Fibroblast of lung (primary cell): ENCODE measurements around the gene SIGLEC6. TPM values are rescaled to one million over a fixed set of nuclear protein-coding genes. Genes with fewer than 3 reads are reported as not detected.

Source experiments
- DNase-seq, 2 donors: peaks; one replicate each; pipeline versions ENCODE4 v3.0.0 to v3.0.0-alpha.2; 2010; ENCODE audit warnings: low read depth in 2 of 2
- H2AFZ ChIP-seq: 2 replicates; pipeline ENCODE4 v1.5.1; 2012; ENCODE audit warnings: low read length, control low read depth, inconsistent platforms
- H3K27ac ChIP-seq: 2 replicates; pipeline ENCODE4 v1.5.1; 2011; ENCODE audit warnings: low read length, control low read depth; ENCODE audit not compliant: insufficient read depth
- H3K27me3 ChIP-seq: 2 replicates; pipeline ENCODE4 v1.5.1; 2011; ENCODE audit warnings: mild to moderate bottlenecking, low read length; ENCODE audit not compliant: control insufficient read depth, insufficient read depth
- H3K36me3 ChIP-seq: 2 replicates; pipeline ENCODE4 v1.5.1; 2011; ENCODE audit warnings: low read length; ENCODE audit not compliant: control insufficient read depth, insufficient read depth
- H3K4me1 ChIP-seq: 2 replicates; pipeline ENCODE4 v1.5.1; 2011; ENCODE audit warnings: low read length; ENCODE audit not compliant: control insufficient read depth, insufficient read depth; ENCODE audit errors: extremely low read depth
- H3K4me2 ChIP-seq: 2 replicates; pipeline ENCODE4 v1.5.1; 2011; ENCODE audit warnings: low read length, control low read depth; ENCODE audit not compliant: insufficient read depth; ENCODE audit errors: extremely low read depth
- H3K4me3 ChIP-seq, 4 experiments: fragments of 200-600 bp in 1 of 4; sonication (generic) in 1 of 4; replicated peaks in 1 of 4; 2 replicates each; pipeline ENCODE4 v1.5.1; 2011 to 2016; ENCODE audit warnings: low read length in 4 of 4, low read depth in 3 of 4, mild to moderate bottlenecking in 3 of 4, control low read depth in 2 of 4, inconsistent platforms in 1 of 4, mixed read lengths in 1 of 4; ENCODE audit not compliant: insufficient read depth in 1 of 4; ENCODE audit errors: control extremely low read depth in 1 of 4
- H3K79me2 ChIP-seq: 2 replicates; pipeline ENCODE4 v1.5.1; 2012; ENCODE audit warnings: mild to moderate bottlenecking, low read length, inconsistent platforms; ENCODE audit not compliant: control insufficient read depth, insufficient read depth
- H3K9ac ChIP-seq: 2 replicates; pipeline ENCODE4 v1.5.1; 2011; ENCODE audit warnings: mild to moderate bottlenecking, low read length, control low read depth; ENCODE audit not compliant: insufficient read depth
- H3K9me3 ChIP-seq: 2 replicates; pipeline ENCODE4 v1.5.1; 2012; ENCODE audit warnings: low read depth, low read length; ENCODE audit not compliant: control insufficient read depth, insufficient read depth
- H4K20me1 ChIP-seq: 2 replicates; pipeline ENCODE4 v1.5.1; 2011; ENCODE audit warnings: low read length; ENCODE audit not compliant: control insufficient read depth, insufficient read depth; ENCODE audit errors: extremely low read depth
- CTCF ChIP-seq, 2 donors: IDR thresholded peaks in 1 of 2; conservative IDR thresholded peaks in 1 of 2; 1 replicate in 1 of 2; 2 replicates in 1 of 2; pipeline ENCODE4 v1.5.1; 2011 to 2012; ENCODE audit warnings: low read length in 2 of 2, control low read depth in 1 of 2, inconsistent platforms in 1 of 2, low read depth in 1 of 2, mild to moderate bottlenecking in 1 of 2
- EZH2 ChIP-seq: IDR thresholded peaks from 2 replicates; pipeline ENCODE4 v1.5.1; 2012; ENCODE audit warnings: low read length, control low read depth, mild to moderate bottlenecking; ENCODE audit errors: missing control alignments
- polyA plus RNA-seq, 2 donors: library from polyadenylated mRNA; depleted of rRNA in 1 of 2; stranded (reverse) in 1 of 2; unstranded in 1 of 2; fragments of >200 nt; gene quantifications; 2 replicates each; pipeline ENCODE4 v1.2.1, GENCODE V29; 2011 to 2012; ENCODE audit warnings: missing spikeins in 1 of 2
- total RNA-seq: library from RNA; depleted of rRNA; stranded (reverse); fragments of >200 nt; gene quantifications from 2 replicates; pipeline ENCODE4 v1.2.1, GENCODE V29; 2014

Gene SIGLEC6
- total and polyA plus RNA-seq, 2 donors (not counting 1 experiment from before 2014, with no cell fraction given) = not detected

GRCh38 chr19:51566489-51567100 lies 35.1 kb upstream of the SIGLEC6 start:
- H3K36me3 ChIP-seq = no peaks in the 10 kb centered on the region
- no peaks in the 10 kb centered on the region for H3K4me1 ChIP-seq
- H4K20me1 ChIP-seq = no peaks in the 10 kb centered on the region
- no peak for TF ChIP-seq EZH2
- TF ChIP-seq CTCF (conservative IDR thresholded peaks at IDR 0.05 in 1 of 2, IDR thresholded peaks at IDR 0.05 in 1 of 2; ENCODE audit: low read depth in 1 of 2, low read length in 2 of 2) = no peak
- no peak overlapping the region for H2AFZ ChIP-seq
- H3K79me2 ChIP-seq = peaks cover 4% of the 10 kb centered on the region
- no peak overlapping the region for H3K4me2 ChIP-seq
- no peaks in the 10 kb centered on the region for H3K9me3 ChIP-seq
- H3K4me3 ChIP-seq = no peak overlapping the region
- no peak for DNase-seq
- H3K27ac ChIP-seq = no peak overlapping the region
- H3K9ac ChIP-seq = no peak overlapping the region
- no peaks in the 10 kb centered on the region for H3K27me3 ChIP-seq

- H3K9me3 ChIP-seq = no peaks in the 10 kb centered on the region
- H4K20me1 ChIP-seq = no peaks in the 10 kb centered on the region
- TF ChIP-seq CTCF (conservative IDR thresholded peaks at IDR 0.05 in 1 of 2, IDR thresholded peaks at IDR 0.05 in 1 of 2; ENCODE audit: low read depth in 1 of 2, low read length in 2 of 2) = no peak
- TF ChIP-seq EZH2 = no peak
- no peaks in the 10 kb centered on the region for H3K27me3 ChIP-seq
- H3K36me3 ChIP-seq = no peaks in the 10 kb centered on the region
- no peak overlapping the region for H3K27ac ChIP-seq
- no peaks in the 10 kb centered on the region for H3K4me1 ChIP-seq
- H3K79me2 ChIP-seq = no peaks in the 10 kb centered on the region
- H3K9ac ChIP-seq = no peak overlapping the region
- no peak overlapping the region for H3K4me3 ChIP-seq
- no peak overlapping the region for H3K4me2 ChIP-seq
- no peak overlapping the region for H2AFZ ChIP-seq
- no peak for DNase-seq
Measured at GRCh38 chr19:51565583-51565982, 34.1 kb upstream of the SIGLEC6 start.

GRCh38 chr19:51564791-51565190 lies 33.3 kb upstream of the SIGLEC6 start:
- Histone ChIP-seq H3K4me1 (no peaks in the 10 kb centered on the region), H3K27me3 (no peaks in the 10 kb centered on the region), H4K20me1 (no peaks in the 10 kb centered on the region), H3K79me2 (no peaks in the 10 kb centered on the region), H3K9me3 (no peaks in the 10 kb centered on the region), H3K27ac (no peak overlapping the region), H3K4me2 (no peak overlapping the region), H3K36me3 (no peaks in the 10 kb centered on the region), H2AFZ (no peak overlapping the region), H3K9ac (no peak overlapping the region), H3K4me3 (no peak overlapping the region)
- no peak for DNase-seq
- TF ChIP-seq EZH2 (no peak), CTCF (conservative IDR thresholded peaks at IDR 0.05 in 1 of 2, IDR thresholded peaks at IDR 0.05 in 1 of 2; ENCODE audit: low read depth in 1 of 2, low read length in 2 of 2) (no peak)
